Cortex of kidney (tissue), 1 donor: ENCODE data around the gene KLHL11.

Source experiments
- DNase-seq: peaks from one replicate; lab custom pipeline; 2025; lab: John Stamatoyannopoulos, UW

Gene KLHL11

GRCh38 chr17:41806685-41807445 lies 58.4 kb downstream of the KLHL11 start:
- no peak for DNase-seq
